ENCODE measurements around the gene SLFNL1. TPM values are rescaled to one million over a fixed set of nuclear protein-coding genes. Genes with fewer than 3 reads are reported as not detected.

SLFNL1 gene
- total RNA-seq, 1 donor from 2014 or later: 1.0 TPM

GRCh38 chr1:41046347-41046775 lies 24.8 kb upstream of the SLFNL1 start:
- H3K27ac Mint-ChIP-seq: no peak overlapping the region
- no peak overlapping the region for H3K4me3 Mint-ChIP-seq (ENCODE audit: low read depth)
- H3K36me3 Mint-ChIP-seq (ENCODE audit: insufficient read depth): peaks cover 25% of the 10 kb centered on the region
- H3K27me3 Mint-ChIP-seq: no peaks in the 10 kb centered on the region
- no peaks in the 10 kb centered on the region for H3K4me1 Mint-ChIP-seq (ENCODE audit: low read depth)
- DNase-seq (ENCODE audit: low spot score, unreplicated experiment): no peak
- H3K9me3 Mint-ChIP-seq (ENCODE audit: low read depth): no peaks in the 10 kb centered on the region
- no peak for TF ChIP-seq CTCF (IDR thresholded peaks at IDR 0.05; ENCODE audit: unreplicated experiment)

GRCh38 chr1:41045740-41046139 lies 24.2 kb upstream of the SLFNL1 start:
- DNase-seq (ENCODE audit: low spot score, unreplicated experiment): no peak
- Mint-ChIP-seq H3K27me3 (no peaks in the 10 kb centered on the region), H3K27ac (no peak overlapping the region), H3K4me1 (ENCODE audit: low read depth) (no peaks in the 10 kb centered on the region), H3K36me3 (ENCODE audit: insufficient read depth) (peaks cover 26% of the 10 kb centered on the region), H3K9me3 (ENCODE audit: low read depth) (no peaks in the 10 kb centered on the region), H3K4me3 (ENCODE audit: low read depth) (no peak overlapping the region)
- no peak for TF ChIP-seq CTCF (IDR thresholded peaks at IDR 0.05; ENCODE audit: unreplicated experiment)

GRCh38 chr1:41044187-41044586 lies 22.7 kb upstream of the SLFNL1 start:
- H3K36me3 Mint-ChIP-seq (ENCODE audit: insufficient read depth): peaks cover 29% of the 10 kb centered on the region
- H3K9me3 Mint-ChIP-seq (ENCODE audit: low read depth): no peaks in the 10 kb centered on the region
- no peak for DNase-seq (ENCODE audit: low spot score, unreplicated experiment)
- peak overlapping the region; percentile 63 for H3K27ac Mint-ChIP-seq
- TF ChIP-seq CTCF (IDR thresholded peaks at IDR 0.05; ENCODE audit: unreplicated experiment): no peak
- no peak overlapping the region for H3K4me3 Mint-ChIP-seq (ENCODE audit: low read depth)
- H3K4me1 Mint-ChIP-seq (ENCODE audit: low read depth): no peaks in the 10 kb centered on the region
- no peaks in the 10 kb centered on the region for H3K27me3 Mint-ChIP-seq

- Mint-ChIP-seq H3K27ac (no peak overlapping the region), H3K4me1 (ENCODE audit: low read depth) (no peaks in the 10 kb centered on the region)
Observed at GRCh38 chr1:41041614-41042270, 20.2 kb upstream of the SLFNL1 start.

GRCh38 chr1:41038110-41038509 lies 16.6 kb upstream of the SLFNL1 start:
- no peaks in the 10 kb centered on the region for H3K27me3 Mint-ChIP-seq
- H3K36me3 Mint-ChIP-seq (ENCODE audit: insufficient read depth): peaks cover 16% of the 10 kb centered on the region
- TF ChIP-seq CTCF (IDR thresholded peaks at IDR 0.05; ENCODE audit: unreplicated experiment): no peak
- H3K27ac Mint-ChIP-seq: no peak overlapping the region
- no peak for DNase-seq (ENCODE audit: low spot score, unreplicated experiment)
- H3K4me3 Mint-ChIP-seq (ENCODE audit: low read depth): no peak overlapping the region
- H3K9me3 Mint-ChIP-seq (ENCODE audit: low read depth): no peaks in the 10 kb centered on the region
- H3K4me1 Mint-ChIP-seq (ENCODE audit: low read depth): no peaks in the 10 kb centered on the region

More at GRCh38 chr1:41041614-41042270, 20.2 kb upstream of the SLFNL1 start:
- Mint-ChIP-seq H3K27me3 (no peaks in the 10 kb centered on the region), H3K9me3 (ENCODE audit: low read depth) (no peaks in the 10 kb centered on the region), H3K36me3 (ENCODE audit: insufficient read depth) (peaks cover 20% of the 10 kb centered on the region), H3K4me3 (ENCODE audit: low read depth) (no peak overlapping the region)
- DNase-seq (ENCODE audit: low spot score, unreplicated experiment): no peak
- TF ChIP-seq CTCF (IDR thresholded peaks at IDR 0.05; ENCODE audit: unreplicated experiment): no peak

Data from progenitor cell of endocrine pancreas (in vitro differentiated cells).